NCI-H187 (cell line): ENCODE results near the gene SLC22A14.
"Not testable (repeated sequence)": the region's sequence is repeated elsewhere in the genome, so short reads cannot be mapped to it uniquely, and the experiment has no call there.

ENCODE experiments used
- DNase-seq, 2 experiments: peaks; one replicate each; lab custom pipeline; 2025; lab: John Stamatoyannopoulos, UW

SLC22A14 gene, protein sequence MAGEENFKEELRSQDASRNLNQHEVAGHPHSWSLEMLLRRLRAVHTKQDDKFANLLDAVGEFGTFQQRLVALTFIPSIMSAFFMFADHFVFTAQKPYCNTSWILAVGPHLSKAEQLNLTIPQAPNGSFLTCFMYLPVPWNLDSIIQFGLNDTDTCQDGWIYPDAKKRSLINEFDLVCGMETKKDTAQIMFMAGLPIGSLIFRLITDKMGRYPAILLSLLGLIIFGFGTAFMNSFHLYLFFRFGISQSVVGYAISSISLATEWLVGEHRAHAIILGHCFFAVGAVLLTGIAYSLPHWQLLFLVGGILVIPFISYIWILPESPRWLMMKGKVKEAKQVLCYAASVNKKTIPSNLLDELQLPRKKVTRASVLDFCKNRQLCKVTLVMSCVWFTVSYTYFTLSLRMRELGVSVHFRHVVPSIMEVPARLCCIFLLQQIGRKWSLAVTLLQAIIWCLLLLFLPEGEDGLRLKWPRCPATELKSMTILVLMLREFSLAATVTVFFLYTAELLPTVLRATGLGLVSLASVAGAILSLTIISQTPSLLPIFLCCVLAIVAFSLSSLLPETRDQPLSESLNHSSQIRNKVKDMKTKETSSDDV

DNA sequence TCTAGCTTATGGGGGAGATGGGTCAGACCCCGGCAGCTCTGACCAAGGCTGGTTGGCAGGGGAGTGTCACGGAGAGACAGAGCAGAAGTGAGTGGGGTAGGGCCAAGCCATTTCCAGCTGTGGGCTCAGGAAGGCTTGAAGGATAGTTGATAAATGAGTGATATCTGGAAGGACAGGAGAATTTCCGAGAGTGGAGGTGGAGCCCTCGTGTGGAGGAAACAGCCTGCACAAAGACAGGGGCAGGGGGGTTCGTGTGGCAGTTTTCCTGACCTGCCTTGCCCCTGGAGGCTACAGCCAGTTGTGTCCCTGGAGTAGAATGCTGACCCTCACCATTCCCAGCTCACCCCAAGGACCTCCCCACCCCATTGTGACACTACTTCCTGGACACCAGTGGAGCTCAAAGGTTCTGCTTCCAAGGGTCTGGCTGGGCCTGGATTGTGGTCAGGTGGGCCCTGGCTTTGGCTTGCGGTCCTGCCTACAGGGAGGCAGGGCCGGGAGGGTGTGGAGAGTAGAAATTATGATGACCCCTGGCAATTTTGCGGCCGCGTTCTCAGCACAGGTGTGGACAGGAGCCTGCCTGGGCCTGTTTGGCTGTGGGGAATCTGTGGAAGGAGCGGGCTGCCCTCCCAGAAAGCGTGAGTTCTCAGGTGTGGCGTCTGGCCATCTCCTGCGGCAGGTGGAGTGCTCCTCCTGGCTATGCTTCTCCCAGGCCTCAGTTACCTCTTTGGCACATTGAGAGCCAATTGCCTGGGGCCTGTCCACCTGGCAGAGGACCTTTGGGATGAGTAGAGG is at the start of gene SLC22A14:
SLC22A14 (plus strand) TSS at position 400 of the 792 bp plus-strand sequence. CDS start 23,733 bp downstream, outside the sequence.
- no peak for DNase-seq

DNA sequence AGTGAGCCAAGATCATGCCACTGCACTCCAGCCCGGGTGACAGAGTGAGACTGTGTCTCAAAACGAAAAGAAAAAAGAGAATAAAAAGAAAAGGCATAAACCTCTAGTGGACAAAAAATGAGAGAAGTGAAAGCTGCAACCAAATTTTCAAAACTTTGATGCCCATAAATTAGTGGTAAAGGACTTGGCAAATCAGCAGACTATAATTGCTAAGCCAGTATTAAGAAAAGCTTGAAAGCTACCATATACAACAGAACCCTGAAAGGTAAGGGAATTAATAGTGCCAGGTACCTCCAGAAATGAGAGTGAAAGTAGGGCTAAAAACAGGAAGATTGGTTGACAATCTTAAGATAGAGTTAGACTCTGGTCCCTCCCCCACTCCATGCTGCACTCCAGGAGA is 49.4 kb upstream of the SLC22A14 start:
- DNase-seq, result no peak

DNA sequence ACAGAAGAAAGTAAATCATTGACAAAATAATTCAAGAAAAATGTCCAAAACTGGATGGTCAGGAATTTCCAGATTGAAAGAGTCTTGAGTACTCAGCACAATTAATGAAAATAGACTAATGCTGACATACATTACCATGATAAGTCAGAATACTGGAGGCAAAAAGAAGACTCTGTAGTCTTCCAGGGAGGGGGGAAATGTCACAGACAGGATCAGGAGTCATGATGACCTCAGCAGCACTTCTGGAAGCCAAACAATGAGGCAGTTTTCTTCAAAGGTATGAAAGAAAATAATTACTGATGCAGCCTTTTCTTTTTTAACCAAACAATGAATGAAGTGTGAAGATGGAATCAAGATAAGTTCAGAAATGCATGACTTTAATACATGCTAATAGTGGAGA is 46.6 kb upstream of the SLC22A14 start:
- no peak for DNase-seq

DNA sequence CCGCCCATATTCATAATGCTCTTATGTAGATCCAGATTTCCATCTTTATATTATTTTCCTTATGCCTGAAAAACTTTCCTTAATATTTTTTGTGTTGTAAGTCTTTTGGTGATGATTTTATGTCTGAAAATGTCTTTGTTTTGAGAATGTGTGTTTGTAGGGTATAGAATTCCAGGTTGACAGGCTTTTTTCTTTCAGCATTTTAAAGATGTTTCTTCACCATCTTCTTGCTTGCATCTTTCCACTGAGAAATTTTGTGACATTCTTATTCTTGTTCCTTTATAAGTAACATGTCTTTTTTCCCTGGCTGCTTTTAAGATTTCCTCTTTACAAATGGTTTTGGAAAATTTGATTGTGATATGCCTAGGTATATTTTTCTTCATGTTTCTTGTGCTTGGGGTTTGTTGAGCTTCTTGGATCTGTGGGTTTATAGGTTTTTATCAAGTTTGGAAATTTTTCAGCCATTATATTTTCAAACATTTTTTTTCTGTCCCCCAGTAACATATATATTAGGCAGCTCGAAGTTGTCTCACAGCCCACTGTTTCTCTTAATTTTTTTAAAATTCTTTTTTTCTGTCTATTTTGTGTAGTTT is 43.6 kb upstream of the SLC22A14 start:
- no peak for DNase-seq

DNA sequence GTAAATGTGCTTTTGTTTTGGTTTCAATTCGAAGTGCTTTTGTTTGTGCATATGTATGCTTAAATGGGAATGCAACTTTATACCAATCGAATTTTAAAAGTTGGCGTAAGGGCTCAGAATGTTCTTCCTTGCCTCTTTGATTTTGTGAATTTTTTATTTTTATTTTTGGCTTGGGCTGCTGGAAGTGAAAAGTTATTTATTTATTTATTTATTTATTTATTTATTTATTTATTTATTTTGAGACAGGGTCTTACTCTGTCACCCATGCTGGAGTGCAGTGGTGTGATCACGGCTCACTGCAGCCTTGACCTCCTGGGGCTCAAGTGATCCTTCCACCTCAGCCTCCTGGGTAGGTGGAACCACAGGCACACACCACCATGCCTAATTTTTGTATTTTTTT is 39.3 kb upstream of the SLC22A14 start:
- DNase-seq, result not testable (repeated sequence)

DNA sequence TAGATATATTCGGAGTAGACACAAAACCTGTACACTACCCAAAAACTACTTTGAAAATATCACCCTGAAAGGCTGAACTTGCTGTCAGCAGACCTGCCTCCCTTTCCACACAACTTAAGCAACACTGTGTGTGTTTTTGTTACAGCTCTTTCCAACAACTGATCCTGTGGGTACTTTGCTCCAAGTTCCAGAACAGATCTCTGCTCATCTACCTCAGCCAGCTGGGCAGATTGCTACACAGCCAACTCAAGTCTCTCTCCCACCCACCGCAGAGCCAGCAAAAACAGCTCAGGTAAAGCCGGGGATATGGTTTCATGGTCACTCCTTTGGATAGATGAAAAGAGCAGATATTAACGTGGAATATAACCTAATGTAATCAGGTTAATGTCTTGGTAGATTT is 36.2 kb upstream of the SLC22A14 start:
- no peak for DNase-seq

DNA sequence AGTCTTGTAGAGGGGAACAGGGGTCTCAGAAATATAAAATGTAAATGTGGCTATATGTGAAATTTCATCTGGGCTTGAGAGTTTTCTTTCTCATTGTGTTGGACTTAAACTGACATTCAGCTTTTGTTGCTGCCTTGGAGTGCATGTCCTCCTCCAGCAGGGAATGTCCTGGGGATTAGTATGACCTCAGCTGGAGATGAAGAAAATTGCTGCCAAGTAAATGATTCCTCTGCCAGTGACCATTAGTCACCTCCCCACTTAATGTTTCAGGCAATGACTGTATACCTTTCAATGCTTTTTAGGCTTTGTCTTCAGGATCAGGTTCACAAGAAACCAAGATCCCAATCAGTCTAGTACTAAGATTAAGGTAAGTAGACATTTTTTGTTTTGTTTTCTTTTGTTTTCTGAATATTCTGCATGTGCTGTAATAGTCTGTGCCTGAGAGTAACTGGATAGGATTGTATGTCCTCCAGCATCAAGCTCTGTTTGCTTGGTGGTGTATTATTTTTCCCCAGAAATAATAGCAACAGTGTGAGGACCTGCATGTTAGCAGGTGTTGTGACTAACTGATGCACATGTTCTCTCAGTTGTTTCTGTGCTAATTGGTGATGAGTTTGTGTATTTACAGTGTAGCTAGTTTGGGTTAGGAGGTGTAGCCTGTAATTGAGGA is 34.6 kb upstream of the SLC22A14 start:
- DNase-seq, result no peak

DNA sequence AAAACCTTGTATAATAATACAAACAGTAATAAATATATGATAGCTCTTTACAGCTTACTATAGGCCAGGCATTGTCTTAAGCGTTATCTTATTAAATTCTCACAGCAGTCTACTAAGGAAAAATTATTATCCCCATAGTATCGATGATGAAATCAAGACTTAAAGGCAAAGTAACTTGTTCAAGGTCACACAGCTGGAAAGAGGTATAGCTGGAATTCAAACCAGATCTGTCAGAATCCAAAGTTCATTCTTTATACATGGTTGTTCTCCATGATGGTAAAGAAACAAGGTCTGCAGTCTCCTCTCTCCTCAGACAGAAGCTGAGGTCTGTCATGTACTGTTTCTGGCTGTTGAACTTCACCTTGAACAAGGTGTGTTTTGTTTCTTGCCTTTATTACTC is 31.9 kb upstream of the SLC22A14 start:
- DNase-seq, result no peak

DNA sequence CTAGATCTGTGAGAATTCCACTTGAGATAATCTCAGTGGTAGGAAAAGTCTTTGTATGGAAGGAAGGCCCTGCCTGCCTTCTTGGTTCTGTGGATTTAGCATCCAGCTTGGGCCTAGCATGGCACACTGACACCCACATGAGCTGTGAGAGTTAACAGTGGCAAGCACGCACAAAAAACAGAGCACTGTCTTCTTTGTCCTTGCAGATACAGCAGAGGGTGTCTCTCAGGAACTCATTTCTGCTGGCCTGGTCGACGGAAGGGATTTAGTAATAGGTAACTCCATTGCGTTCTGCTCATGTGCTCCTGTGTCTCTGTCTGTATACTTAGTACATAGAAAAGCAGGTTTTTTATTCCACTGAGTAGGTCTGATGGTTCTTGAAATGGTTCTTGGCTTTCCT is 30.9 kb upstream of the SLC22A14 start:
- DNase-seq, result no peak

DNA sequence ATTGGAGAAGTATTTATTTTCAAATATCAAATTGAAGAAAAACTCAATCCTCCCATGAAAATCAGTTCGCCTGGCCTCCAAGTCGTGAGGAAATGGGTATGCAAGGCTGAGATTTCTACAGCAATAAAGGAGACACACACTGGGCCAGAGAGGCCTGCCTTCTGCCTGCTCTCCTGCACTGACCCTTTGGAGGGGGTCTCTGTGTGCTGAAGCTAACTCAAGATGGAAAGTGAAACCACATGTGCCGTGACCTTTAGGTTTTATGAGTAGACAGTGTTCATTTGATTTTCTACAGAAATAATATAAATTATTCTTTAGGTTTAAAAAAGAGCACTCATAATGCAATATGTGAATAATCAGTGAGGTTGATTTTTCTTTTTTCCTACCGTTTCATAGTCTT is 28.4 kb upstream of the SLC22A14 start:
- DNase-seq, result no peak

DNA sequence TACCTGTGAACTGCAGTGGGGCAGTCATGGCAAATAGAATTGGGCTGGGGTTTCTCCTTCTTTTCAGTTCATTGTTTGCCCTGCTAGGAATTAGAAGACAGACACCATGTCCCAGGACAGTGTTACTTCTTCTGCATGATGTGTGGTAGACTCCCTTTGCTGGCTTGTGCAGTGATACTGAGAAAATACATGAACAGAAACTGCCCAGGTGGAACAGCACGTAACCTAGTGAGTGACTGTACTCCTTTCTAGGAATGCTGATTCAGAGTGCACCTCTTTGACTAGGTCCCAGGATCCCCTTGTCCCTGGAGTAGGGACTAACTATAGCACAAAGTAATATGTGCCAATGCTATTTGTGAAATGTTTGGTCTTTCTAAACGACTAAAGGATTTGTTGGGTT is 27.2 kb upstream of the SLC22A14 start:
- no peak for DNase-seq

DNA sequence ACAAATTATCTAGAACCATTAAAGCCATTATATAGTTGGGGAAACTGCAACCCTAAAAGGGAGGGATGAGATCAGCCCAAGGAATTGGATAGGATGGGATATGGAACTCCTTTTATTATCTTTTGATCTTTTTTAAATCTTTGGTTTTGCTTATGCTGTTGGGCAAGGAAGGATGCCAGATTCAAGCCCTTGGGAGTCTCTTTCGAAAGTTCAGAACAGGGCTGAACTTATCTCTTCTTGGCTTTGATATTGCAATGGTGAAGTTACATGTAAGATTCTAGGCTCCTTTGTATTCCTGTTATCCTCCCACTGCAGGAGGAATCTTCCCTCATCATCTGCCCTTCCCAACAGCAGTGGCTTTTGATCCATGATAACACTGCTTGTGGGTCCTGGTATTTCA is 26.5 kb upstream of the SLC22A14 start:
- no peak for DNase-seq

DNA sequence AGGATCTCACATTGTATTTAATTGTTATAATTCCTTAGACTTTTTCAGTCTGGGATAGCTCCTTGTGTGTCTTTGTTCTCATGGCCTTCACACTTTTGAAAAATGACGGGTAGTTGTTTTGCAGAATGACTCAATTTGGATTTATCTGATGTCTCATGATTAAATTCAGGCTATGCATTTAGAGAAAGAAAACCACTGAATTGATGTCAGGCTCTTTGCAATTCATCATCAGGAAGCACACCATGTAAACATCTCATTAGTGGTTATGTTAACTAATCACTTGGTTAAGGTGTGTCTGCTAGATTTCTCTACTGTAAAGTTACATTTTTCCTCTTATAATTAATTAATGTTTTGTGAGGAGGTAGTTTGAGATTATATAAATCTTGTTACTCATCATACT is 24.5 kb upstream of the SLC22A14 start:
- no peak for DNase-seq

DNA sequence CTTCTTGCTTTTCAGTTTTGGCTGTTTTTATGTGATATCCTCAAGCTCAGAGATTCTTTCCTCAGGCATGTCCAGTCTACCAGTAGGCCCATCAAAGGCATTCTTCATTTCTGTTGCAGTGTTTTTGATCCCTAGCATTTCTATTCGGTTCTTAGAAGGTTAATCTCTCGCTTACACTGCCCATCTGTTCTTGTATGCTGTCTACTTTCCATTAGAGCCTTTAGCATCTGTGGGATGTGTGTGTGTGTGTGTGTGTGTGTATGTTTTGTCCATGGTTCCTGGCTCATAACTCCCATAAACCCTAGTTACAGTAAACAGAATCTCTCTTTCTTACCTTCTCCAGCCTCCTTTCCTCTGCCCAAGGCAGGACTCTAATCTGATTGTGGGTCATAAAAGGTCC is 21.6 kb upstream of the SLC22A14 start:
- no peak for DNase-seq

DNA sequence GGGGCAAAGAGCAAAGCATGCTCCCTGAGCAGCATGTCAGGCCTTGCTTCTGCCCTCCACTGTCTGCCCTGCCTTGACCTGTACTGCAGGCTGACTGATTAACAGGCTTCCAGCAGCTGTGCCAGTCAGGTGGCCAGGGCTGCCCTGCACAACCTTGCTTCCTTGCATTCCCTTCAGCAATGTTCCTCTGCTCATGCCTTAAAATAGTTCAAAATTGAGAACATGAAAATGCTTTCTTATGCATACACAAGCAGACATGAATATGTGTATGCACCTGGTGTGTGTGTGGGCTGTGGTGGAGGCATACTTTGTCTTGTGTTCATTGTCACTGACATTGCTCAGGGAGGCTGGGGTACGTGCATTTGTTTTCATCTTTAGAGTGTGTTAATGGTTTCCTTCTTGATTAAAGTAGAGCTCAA is 17.7 kb upstream of the SLC22A14 start:
- DNase-seq, result no peak

DNA sequence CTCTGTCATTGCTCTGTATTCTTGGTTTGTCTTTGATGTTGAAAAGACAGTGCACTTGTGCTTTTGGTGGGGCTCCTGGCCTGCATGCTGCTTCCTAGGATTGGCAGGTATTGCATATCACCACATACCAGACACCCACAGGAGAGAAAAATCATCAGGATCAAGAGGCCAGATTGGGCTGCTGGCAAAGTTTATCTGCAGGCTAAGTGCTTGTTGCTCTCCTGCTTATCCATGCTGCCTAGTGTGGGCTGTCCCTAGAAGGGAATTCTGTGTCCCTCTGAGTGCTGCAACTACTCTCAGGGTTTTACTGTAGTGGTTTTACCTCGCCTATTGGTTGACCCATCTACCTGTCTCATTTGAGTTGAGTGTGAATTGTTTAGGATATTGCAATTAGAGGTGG is 17.3 kb upstream of the SLC22A14 start:
- no peak for DNase-seq

DNA sequence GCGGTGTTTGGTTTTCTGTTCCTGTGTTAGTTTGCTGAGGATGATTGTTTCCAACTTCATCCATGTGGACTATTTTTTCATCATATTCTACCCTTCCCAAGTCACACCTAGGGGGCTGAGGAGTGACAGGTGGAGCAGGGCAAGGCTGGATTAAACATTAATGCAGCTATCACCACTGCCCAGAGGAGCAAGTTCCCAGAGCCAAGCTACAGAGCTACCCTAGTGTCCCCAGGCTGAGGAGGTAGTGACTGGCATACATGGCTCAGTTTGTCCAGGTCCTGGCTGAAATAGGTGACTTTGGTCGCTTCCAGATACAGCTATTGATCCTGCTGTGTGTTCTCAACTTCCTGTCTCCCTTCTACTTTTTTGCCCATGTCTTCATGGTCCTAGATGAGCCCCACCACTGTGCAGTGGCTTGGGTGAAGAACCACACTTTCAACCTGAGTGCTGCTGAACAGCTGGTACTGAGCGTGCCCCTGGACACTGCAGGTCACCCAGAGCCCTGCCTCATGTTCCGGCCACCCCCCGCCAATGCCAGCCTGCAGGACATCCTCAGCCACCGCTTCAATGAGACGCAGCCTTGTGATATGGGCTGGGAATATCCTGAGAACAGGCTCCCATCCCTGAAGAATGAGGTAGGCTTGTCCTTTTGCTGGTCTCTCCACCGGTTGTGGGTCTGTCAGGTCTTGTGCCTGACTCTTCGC is 16.3 kb upstream of the SLC22A14 start, which contains the start of gene SLC22A13:
SLC22A13 (plus strand) TSS at position 209 of the 704 bp plus-strand sequence; CDS start at position 258, 49 bp downstream.
- DNase-seq, result no peak

DNA sequence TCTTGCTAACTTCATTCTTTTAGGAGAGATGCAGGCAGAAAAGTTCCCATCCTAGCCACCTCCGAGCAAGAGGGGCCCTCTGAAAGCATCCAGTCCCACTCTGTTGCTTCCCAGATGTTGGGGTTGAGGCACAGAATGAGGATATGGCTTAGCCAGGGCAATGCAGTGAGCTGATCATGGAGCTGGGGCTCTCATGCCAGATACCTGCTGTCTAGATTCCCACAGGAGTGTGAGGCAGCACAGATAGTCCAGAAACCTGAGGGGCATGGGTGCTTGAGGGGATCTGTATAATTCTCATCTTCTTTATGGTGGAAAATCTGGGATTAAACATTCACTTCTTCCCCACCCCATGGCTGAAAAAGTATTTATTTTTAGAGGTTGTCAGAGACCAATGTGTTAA is 15.3 kb upstream of the SLC22A14 start:
- no peak for DNase-seq

DNA sequence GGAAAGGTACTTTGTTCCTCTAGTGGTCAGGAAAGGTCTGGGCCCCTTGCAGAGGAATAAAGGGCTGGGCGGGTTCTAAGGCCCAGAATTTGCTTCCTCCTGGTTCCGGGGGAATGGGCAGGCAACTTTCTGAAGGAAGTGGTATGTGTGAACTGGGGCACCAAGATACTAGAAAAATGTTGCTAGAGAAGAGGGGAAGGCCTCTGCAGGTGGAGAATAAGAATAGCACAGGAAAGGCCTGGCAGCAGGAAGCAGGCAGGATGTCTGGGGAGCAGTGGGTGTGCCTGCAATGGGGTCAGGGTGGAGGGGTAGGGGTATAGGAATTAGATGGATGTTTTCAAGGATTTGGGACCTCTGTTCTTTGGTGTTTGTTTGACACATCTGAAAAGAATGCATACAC is 14.4 kb upstream of the SLC22A14 start:
- DNase-seq, result no peak

DNA sequence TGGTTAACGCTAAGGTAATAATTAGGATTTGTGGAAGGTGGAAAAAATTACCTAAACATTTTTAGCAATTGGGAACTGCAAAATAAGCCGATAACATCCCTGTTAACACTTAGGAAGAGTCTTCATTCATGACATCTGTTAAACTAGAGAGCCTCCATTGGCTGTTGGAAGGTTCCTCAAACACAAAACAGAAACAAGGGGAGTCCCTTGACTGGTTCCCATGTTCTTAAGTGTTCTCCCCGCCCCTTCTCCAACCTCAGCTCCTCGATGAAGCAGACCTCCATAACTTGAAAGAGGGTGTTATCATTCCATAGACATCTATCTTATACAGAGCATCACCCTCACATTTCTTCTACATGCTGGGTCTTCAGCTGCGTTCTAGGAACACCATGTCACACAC is 14.0 kb upstream of the SLC22A14 start:
- no peak for DNase-seq

DNA sequence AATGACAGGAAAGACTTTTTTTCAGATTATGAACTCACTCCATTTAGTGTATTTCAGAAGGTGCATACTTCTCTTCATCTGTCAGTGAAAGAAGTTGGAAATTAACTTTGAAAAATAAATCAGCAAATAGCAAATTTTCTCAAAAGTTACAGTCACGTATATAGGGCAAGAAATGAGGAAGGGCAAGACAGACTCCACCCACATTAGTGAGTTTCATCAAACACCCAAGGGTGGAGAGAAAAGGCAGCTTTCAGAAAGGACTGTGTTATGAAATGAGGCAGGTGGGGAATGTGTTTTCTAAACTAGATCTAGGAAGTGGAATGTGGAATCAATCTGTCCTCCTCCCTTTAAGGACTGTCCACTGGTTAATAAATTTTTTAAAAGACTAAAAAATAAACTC is 13.6 kb upstream of the SLC22A14 start:
- no peak for DNase-seq
